Activated T-cell treated with anti-CD3 and anti-CD28 coated beads, Interleukin-2, amount 50 U/mL, for 24 hours (primary cell): Measurements from ENCODE around the gene INPP5K.

ENCODE experiments used
- DNase-seq: peaks from one replicate; pipeline ENCODE4 v3.0.0-alpha.2; 2020
- H3K27ac Mint-ChIP-seq: 2 replicates; pipeline ENCODE4 v1.8.0; 2020; ENCODE audit warnings: mild to moderate bottlenecking, mixed read lengths
- H3K27me3 Mint-ChIP-seq: 2 replicates; pipeline ENCODE4 v1.8.0; 2020; ENCODE audit warnings: mixed read lengths
- H3K36me3 Mint-ChIP-seq: 2 replicates; pipeline ENCODE4 v1.8.0; 2020; ENCODE audit warnings: low read depth, mixed read lengths
- H3K4me1 Mint-ChIP-seq: 2 replicates; pipeline ENCODE4 v1.8.0; 2020; ENCODE audit warnings: low read depth, mixed read lengths
- H3K4me3 Mint-ChIP-seq: 2 replicates; pipeline ENCODE4 v1.8.0; 2020; ENCODE audit warnings: mild to moderate bottlenecking, moderate library complexity, mixed read lengths
- H3K9me3 Mint-ChIP-seq: 2 replicates; pipeline ENCODE4 v1.8.0; 2020; ENCODE audit warnings: mixed read lengths

Gene INPP5K

GRCh38 chr17:1554751-1555540 lies 38.5 kb upstream of the INPP5K start:
- no peak overlapping the region for H3K27ac Mint-ChIP-seq
- no peaks in the 10 kb centered on the region for H3K27me3 Mint-ChIP-seq
- peaks cover 87% of the 10 kb centered on the region for H3K36me3 Mint-ChIP-seq

DNA sequence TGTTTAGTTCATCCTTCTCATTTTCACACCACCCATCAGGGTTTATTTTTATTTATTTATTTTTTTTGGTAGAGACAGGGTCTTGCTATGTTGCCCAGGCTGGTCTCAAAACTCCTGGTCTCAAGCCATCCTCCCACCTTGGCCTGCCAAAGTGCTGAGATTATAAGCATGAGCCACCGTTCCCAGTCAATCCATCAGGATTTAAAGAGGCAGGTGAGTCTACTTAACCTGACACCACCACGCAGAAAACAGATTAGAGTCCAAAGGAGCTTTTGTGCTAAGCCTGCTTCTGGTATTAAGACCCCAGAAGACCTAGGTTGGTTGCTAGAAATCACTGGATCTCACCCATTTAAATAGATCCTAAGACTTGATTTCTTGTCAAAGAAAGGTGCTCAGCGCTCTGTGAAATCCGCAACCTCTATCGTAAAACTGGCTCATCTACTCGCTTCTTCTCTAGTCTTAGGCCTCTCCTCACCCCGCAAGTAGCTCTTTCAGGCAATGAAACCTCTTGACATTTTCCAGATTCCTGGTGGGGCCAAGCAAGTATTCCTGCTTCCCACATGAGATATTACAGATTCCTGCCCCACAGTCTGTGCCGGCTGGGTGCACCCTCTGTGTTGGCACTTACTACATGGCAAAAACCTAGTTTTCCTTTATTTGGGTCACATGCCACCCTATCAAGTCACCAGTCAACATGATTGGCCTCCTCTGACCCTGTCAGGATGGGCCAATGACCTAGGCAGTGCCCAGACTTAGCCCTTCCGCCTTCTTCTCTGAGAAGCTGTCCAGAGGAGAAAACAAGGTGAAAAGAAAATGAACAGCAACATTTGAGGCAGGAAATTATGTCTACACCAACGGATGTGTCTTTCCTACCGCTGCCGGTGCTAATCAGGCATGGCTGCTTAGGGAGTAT lies 37.2 kb upstream of the INPP5K start:
- H3K9me3 Mint-ChIP-seq = no peaks in the 10 kb centered on the region
- H3K4me1 Mint-ChIP-seq = peaks cover 10% of the 10 kb centered on the region
- H3K4me3 Mint-ChIP-seq = no peak overlapping the region
- H3K27me3 Mint-ChIP-seq = no peaks in the 10 kb centered on the region
- peak overlapping the region; percentile 44 for H3K27ac Mint-ChIP-seq
- peaks cover 90% of the 10 kb centered on the region for H3K36me3 Mint-ChIP-seq
- DNase-seq = no peak

More at GRCh38 chr17:1554751-1555540, 38.5 kb upstream of the INPP5K start:
- no peak overlapping the region for H3K4me3 Mint-ChIP-seq
- H3K9me3 Mint-ChIP-seq = no peaks in the 10 kb centered on the region
- no peak for DNase-seq
- peaks cover 19% of the 10 kb centered on the region for H3K4me1 Mint-ChIP-seq

DNA sequence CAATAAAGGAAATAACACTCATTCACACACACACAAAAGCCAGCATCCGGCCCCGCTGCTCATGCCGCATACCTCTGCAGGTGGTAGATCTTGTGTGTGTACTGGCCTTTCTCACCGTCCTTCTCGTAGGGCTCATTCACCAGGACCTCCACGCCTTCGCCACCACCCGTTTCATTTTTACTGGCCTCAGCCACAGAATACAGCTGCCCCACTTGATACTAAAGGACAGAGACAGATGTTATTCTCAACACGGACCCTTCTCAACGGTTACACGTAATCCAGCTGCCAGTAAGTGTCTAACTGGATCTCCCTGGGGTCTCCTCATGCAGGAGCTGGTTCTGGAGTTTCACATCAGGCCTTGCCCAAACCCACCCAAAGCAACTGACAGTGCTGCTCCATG lies 36.5 kb upstream of the INPP5K start:
- Mint-ChIP-seq H3K9me3 (no peaks in the 10 kb centered on the region), H3K27ac (peak overlapping the region; percentile 1), H3K4me3 (no peak overlapping the region)

DNA sequence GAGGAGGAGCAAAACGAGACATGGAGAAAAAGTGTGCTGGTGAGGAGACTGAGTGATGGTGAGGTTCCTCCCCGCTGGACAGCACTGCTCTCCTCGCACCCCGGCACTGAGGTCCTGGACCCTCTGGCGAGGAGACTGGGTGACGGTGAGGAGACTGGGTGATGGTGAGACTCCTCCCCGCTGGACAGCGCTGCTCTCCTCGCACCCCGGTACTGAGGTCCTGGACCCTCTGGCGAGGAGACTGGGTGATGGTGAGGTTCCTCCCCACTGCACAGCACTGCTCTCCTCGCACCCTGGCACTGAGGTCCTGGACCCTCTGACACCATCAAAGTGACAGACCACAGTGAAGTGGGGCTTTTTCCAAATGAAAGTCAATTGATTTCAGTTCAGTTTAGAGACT lies 35.3 kb upstream of the INPP5K start:
- Mint-ChIP-seq H3K27ac (no peak overlapping the region), H3K9me3 (no peaks in the 10 kb centered on the region), H3K4me1 (peaks cover 6% of the 10 kb centered on the region), H3K4me3 (no peak overlapping the region), H3K36me3 (peaks cover 88% of the 10 kb centered on the region), H3K27me3 (no peaks in the 10 kb centered on the region)
- DNase-seq = no peak

More for the DNA sequence above, 36.5 kb upstream of the INPP5K start:
- peaks cover 93% of the 10 kb centered on the region for H3K36me3 Mint-ChIP-seq
- H3K4me1 Mint-ChIP-seq = peaks cover 10% of the 10 kb centered on the region
- no peak for DNase-seq
- no peaks in the 10 kb centered on the region for H3K27me3 Mint-ChIP-seq

- H3K9me3 Mint-ChIP-seq = no peaks in the 10 kb centered on the region
- no peaks in the 10 kb centered on the region for H3K27me3 Mint-ChIP-seq
- no peak overlapping the region for H3K27ac Mint-ChIP-seq
- H3K4me3 Mint-ChIP-seq = no peak overlapping the region
- H3K4me1 Mint-ChIP-seq = no peaks in the 10 kb centered on the region
- H3K36me3 Mint-ChIP-seq = peaks cover 86% of the 10 kb centered on the region
- no peak for DNase-seq
Observed at GRCh38 chr17:1548032-1548431, 31.6 kb upstream of the INPP5K start.

DNA sequence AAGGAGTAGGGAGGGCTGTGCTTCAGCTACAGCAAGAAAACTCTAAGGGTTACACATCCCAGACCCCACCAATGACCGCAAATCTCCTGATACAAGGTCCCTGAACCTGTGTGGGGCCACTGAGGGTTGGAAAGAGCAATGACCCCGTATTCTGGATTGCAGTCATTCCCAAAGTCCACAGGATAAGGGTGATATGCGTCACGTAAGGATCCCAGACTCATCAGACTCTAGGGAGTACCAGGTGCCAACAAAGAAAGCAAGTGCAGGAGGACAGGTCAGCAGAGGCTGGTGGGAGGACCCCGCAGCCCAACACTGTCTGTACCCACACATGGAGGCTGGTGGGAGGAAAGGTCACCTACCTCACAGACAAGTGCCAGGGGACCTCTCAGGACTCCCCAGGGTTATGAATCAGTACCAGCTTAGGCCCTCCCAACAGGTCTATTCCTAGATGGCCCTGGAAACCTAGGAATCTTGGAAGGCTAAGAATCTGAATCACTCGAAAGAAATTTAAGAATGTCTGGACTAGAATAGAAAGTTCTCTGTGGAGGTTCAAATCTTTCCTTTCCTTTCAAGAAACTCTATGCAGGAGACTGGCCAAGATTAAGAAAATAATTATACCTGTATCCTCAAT lies 30.0 kb upstream of the INPP5K start:
- Mint-ChIP-seq H3K4me3 (no peak overlapping the region), H3K27ac (no peak overlapping the region), H3K27me3 (no peaks in the 10 kb centered on the region), H3K36me3 (peaks cover 86% of the 10 kb centered on the region), H3K9me3 (no peaks in the 10 kb centered on the region), H3K4me1 (peaks cover 3% of the 10 kb centered on the region)
- DNase-seq = no peak

DNA sequence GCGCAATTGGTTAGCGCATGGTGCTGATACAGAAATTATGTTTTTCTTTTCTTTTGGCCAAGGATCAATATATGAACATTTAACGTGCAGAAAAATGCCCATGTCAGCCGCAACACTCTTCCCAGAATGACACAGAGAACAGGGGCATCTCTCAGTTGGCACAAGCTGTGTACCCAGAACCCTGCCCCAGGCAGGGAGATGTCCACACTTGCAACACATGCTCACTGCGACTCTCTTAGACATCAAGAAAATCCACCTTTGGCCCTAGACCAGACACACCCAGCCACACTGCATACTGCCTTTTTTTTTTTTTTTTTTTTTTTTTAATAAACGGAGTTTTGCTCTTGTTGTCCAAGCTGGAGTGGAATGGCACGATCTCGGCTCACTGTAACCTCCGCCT lies 29.2 kb upstream of the INPP5K start:
- Mint-ChIP-seq H3K4me1 (peaks cover 8% of the 10 kb centered on the region), H3K36me3 (peaks cover 86% of the 10 kb centered on the region), H3K4me3 (no peak overlapping the region), H3K9me3 (no peaks in the 10 kb centered on the region), H3K27ac (no peak overlapping the region), H3K27me3 (no peaks in the 10 kb centered on the region)
- no peak for DNase-seq

GRCh38 chr17:1542316-1542715 lies 25.9 kb upstream of the INPP5K start:
- no peak overlapping the region for H3K4me3 Mint-ChIP-seq
- no peak for DNase-seq
- peaks cover 8% of the 10 kb centered on the region for H3K4me1 Mint-ChIP-seq
- no peaks in the 10 kb centered on the region for H3K27me3 Mint-ChIP-seq
- H3K36me3 Mint-ChIP-seq = peaks cover 90% of the 10 kb centered on the region
- H3K27ac Mint-ChIP-seq = peak overlapping the region; percentile 42
- no peaks in the 10 kb centered on the region for H3K9me3 Mint-ChIP-seq

- Mint-ChIP-seq H3K27me3 (no peaks in the 10 kb centered on the region), H3K4me1 (peaks cover 8% of the 10 kb centered on the region), H3K4me3 (no peak overlapping the region), H3K9me3 (no peaks in the 10 kb centered on the region), H3K36me3 (peaks cover 88% of the 10 kb centered on the region), H3K27ac (peak overlapping the region; percentile 32)
- DNase-seq = no peak
Observed at GRCh38 chr17:1541367-1541904, 25.0 kb upstream of the INPP5K start.

DNA sequence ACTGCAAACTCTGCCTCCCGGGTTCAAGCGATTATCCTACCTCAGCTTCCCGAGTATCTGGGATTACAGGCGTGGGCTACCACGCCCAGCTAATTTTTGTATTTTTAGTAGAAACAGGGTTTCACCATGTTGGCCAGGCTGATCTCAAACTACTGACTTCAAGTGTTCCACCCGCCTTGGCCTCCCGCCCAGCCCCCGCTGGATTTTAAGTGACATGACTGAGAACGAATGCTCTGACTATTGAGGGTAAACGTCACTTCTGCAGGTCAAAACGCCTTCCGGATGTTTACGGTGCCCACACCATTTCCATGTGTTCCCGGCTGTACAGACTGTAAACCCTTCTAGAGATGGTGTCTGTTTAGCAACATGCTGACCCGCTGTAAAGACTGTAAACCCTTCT lies 23.4 kb upstream of the INPP5K start:
- no peak overlapping the region for H3K27ac Mint-ChIP-seq
- no peak overlapping the region for H3K4me3 Mint-ChIP-seq
- no peaks in the 10 kb centered on the region for H3K9me3 Mint-ChIP-seq
- peaks cover 86% of the 10 kb centered on the region for H3K36me3 Mint-ChIP-seq
- no peaks in the 10 kb centered on the region for H3K27me3 Mint-ChIP-seq
- no peak for DNase-seq
- H3K4me1 Mint-ChIP-seq = peaks cover 8% of the 10 kb centered on the region

- DNase-seq = no peak
- H3K4me1 Mint-ChIP-seq = no peaks in the 10 kb centered on the region
- H3K9me3 Mint-ChIP-seq = no peaks in the 10 kb centered on the region
- H3K4me3 Mint-ChIP-seq = no peak overlapping the region
- H3K36me3 Mint-ChIP-seq = peaks cover 88% of the 10 kb centered on the region
- H3K27me3 Mint-ChIP-seq = no peaks in the 10 kb centered on the region
- no peak overlapping the region for H3K27ac Mint-ChIP-seq
Observed at GRCh38 chr17:1535737-1536136, 19.3 kb upstream of the INPP5K start.

DNA sequence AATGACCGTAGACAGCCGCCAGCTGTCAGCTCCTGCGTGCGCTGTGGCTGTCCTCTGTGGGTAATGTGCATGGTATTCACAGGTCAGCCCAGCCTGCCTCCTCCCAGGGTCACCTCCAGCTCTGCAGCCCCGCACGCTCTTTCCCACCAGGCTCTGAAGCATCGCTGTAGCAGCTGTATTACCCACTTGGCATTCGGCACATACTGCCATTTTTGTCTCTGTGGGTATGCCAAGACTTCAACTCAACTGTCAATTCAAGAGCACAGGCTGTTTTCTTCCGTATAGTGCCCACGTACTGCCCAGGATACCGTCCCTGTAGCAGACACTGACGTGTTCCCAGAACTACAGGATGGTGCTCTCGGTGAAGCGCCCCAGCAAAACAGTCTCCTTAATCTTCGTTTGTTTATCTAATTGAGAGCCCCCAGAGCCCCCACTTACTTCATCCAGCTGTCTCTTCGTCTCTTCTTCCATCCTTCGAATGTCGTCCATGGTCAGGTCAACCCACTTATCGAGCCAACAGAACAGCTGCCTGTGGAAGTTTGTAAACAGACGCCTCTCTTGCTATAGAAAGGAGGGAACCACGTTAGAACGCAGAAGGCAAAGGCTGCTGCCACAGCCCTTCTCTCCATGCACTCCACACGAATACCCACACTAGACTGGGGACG lies 17.4 kb upstream of the INPP5K start:
- no peaks in the 10 kb centered on the region for H3K27me3 Mint-ChIP-seq
- no peaks in the 10 kb centered on the region for H3K9me3 Mint-ChIP-seq
- H3K36me3 Mint-ChIP-seq = peaks cover 83% of the 10 kb centered on the region

GRCh38 chr17:1532836-1533602 lies 16.6 kb upstream of the INPP5K start:
- H3K4me1 Mint-ChIP-seq = peaks cover 5% of the 10 kb centered on the region
- peak overlapping the region; percentile 37 for H3K27ac Mint-ChIP-seq
- H3K36me3 Mint-ChIP-seq = peaks cover 81% of the 10 kb centered on the region
- DNase-seq = peak; percentile 54
- no peaks in the 10 kb centered on the region for H3K27me3 Mint-ChIP-seq
- no peak overlapping the region for H3K4me3 Mint-ChIP-seq
- H3K9me3 Mint-ChIP-seq = no peaks in the 10 kb centered on the region

More for the DNA sequence above, 17.4 kb upstream of the INPP5K start:
- Mint-ChIP-seq H3K4me1 (peaks cover 5% of the 10 kb centered on the region), H3K4me3 (no peak overlapping the region), H3K27ac (no peak overlapping the region)
- no peak for DNase-seq
